SK-MEL-5 (cell line): ENCODE results near the gene IQGAP1. TPM values are rescaled to one million over a fixed set of nuclear protein-coding genes. Genes with fewer than 3 reads are reported as not detected.

ENCODE experiments used
- DNase-seq: peaks from one replicate; pipeline ENCODE4 v3.0.0-alpha.2; 2016; ENCODE audit warnings: low read depth, low spot score
- in situ Hi-C: cut with HindIII; loops from 2 replicates; pipeline ENCODE4 v1.10.0; 2016; ENCODE audit warnings: low sequenced_read_pairs, high pct_unique_total_duplicates, low pct_unique_long_range_greater_than_20kb
- total RNA-seq: library from RNA; depleted of rRNA; stranded (reverse); fragments of >200 nt; shearing (Covaris generic); gene quantifications from 2 replicates; pipeline ENCODE4 v1.2.3, GENCODE V29; 2014

IQGAP1 gene
- total RNA-seq, 1 experiment from 2014 or later, result 141 TPM

- in situ Hi-C loops, result no loop called here
- no peak for DNase-seq
These were observed 32.4 kb downstream of the IQGAP1 start for GRCh38 chr15:90420451-90420850.

GRCh38 chr15:90421527-90421926 lies 33.5 kb downstream of the IQGAP1 start:
- in situ Hi-C loops, result no loop called here
- DNase-seq, result no peak

DNA sequence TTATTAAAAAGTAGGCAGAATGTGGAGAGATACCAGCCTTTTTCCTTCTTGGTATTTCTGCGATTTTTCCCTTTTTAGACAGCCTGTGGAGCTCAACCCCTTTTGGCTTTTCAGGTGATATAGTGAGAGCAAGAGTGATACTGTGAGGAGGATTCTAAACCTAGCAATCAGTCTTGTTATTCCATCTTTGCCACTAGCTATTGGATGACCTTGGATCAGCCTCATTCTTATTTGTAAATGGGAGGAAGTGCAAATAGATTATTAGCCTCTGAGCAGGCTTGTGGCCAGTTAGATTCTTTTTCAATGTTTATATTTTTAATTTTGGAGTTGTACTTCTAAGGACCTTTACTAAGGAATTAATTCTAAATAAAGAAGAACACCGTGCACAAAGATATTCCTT lies 34.0 kb downstream of the IQGAP1 start:
- in situ Hi-C loops, result no loop called here
- no peak for DNase-seq

GRCh38 chr15:90422936-90423335 lies 34.9 kb downstream of the IQGAP1 start:
- in situ Hi-C loops, result no loop called here
- no peak for DNase-seq

DNA sequence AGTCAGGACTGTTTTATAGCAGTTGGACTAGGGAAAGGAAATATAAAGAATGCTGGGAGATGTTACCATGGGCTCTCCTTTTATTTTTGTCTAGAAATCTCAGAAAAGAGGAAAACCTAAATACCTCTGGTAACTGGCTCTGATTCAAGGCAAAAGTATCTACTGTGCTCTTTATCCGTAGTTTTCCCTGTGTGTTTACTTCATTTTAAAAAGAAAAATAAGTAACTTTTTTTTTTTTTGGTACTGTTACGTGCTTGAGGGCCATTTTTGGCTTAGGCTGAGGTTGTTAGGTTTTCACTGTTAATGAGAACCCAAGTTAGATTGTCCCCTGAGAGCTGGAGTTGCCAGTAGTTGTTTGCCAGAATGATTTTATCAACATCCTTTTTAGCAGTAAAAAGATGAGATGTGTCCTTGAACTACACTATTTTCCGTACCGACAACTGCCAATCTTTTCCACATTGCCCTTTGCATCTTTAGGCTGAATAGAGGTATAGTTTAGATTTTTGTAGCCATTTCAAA lies 35.8 kb downstream of the IQGAP1 start:
- in situ Hi-C loops, result no loop called here
- no peak for DNase-seq

DNA sequence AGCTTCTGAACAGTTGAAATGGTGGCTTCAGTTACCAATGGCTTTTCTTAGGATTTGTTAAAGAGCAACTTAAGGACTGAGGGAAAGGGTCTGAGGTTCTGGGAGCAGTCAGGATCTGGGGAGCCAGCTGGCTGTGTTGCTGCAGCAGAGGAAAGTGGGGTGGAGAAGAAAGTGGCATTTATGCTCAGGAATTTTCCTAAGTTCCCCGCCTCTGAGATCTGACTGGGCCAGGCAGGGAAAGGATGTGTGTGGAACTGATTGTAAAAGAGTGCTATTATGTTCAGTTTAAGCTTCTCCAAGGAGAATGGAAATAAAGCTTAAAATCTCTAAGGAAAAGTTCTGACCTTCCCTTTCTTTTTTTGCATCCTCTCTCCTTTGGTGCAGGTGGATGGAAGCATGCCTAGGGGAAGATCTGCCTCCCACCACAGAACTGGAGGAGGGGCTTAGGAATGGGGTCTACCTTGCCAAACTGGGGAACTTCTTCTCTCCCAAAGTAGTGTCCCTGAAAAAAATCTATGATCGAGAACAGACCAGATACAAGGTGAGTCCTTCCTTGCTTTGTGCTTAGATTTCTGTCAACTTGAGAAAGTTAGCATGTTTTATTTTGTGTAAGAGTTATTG lies 37.8 kb downstream of the IQGAP1 start:
- in situ Hi-C loops, result no loop called here
- DNase-seq, result no peak

DNA sequence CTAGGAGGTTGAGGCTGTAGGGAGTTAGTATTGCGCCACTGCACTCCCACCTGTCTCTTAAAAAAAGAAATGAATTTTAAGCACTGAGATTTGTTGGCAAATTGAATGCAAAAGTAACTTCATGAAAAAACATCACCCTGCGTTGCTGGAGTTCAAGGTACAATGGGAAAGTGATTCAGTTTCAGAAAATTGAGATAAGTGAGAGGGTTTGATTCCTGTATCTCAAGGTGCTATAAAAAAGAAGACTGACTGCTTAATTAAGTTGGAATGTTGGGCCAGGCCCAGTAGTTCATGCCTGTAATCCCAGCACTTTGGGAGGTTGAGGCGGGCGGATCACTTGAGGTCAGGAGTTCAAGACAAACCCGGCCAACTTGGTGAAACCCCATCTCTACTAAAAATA lies 39.1 kb downstream of the IQGAP1 start:
- DNase-seq, result no peak
- in situ Hi-C loops, result no loop called here

- DNase-seq, result no peak
- in situ Hi-C loops, result no loop called here
These were observed 44.2 kb downstream of the IQGAP1 start for GRCh38 chr15:90432253-90432652.

GRCh38 chr15:90435652-90436337 lies 47.8 kb downstream of the IQGAP1 start:
- DNase-seq, result no peak

GRCh38 chr15:90436952-90437351 lies 48.9 kb downstream of the IQGAP1 start:
- no peak for DNase-seq
- in situ Hi-C loops, result no loop called here

More at GRCh38 chr15:90435652-90436337, 47.8 kb downstream of the IQGAP1 start:
- in situ Hi-C loops, result no loop called here

- in situ Hi-C loops, result no loop called here
- no peak for DNase-seq
These were observed 49.5 kb downstream of the IQGAP1 start for GRCh38 chr15:90437516-90437915.

DNA sequence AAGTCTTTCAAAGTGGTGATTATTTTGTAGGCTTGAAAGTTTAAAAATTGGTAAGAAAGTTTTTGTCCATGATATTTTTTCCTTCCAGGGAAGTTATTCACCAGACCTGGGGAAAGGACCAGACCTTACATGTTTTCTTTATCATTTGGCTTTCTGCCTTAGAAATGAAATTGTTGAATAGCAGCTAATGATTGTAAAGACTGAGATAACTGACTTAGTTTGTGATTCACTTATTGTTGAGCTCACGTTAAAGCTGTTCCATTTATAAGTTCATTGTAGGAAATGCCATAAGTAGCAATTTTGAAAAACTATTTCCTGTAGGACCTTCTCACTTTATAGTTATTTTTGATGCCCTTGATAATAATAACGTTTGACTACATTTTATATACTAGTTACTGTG lies 51.9 kb downstream of the IQGAP1 start:
- in situ Hi-C loops, result no loop called here
- no peak for DNase-seq

GRCh38 chr15:90441027-90441426 lies 53.0 kb downstream of the IQGAP1 start:
- in situ Hi-C loops, result no loop called here
- DNase-seq, result no peak

GRCh38 chr15:90442423-90442822 lies 54.4 kb downstream of the IQGAP1 start:
- DNase-seq, result no peak
- in situ Hi-C loops, result no loop called here

- no peak for DNase-seq
- in situ Hi-C loops, result no loop called here
These were observed 61.2 kb downstream of the IQGAP1 start for GRCh38 chr15:90449206-90449735.

- DNase-seq, result no peak
- in situ Hi-C loops, result no loop called here
These were observed 63.2 kb downstream of the IQGAP1 start for GRCh38 chr15:90451053-90451850.

DNA sequence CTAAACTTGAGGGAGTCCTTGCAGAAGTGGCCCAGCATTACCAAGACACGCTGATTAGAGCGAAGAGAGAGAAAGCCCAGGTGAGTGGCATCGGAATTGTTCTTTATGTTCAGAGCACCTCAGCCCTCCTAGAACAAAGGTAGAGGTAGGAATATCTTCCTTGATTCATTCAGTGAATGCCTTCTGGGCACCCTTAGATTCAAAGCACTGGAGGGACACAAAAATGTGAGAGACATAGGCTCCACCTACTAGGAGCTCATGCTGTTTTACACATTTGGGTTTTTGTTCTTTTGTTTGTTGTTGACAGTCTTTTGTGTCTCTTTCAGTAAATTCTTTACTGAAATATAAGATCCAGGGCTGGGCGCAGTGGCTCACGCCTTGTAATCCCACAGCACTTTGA lies 68.2 kb downstream of the IQGAP1 start:
- DNase-seq, result no peak
- in situ Hi-C loops, result no loop called here

GRCh38 chr15:90458061-90458460 lies 70.0 kb downstream of the IQGAP1 start:
- in situ Hi-C loops, result no loop called here

More at GRCh38 chr15:90458061-90458460, 70.0 kb downstream of the IQGAP1 start:
- no peak for DNase-seq
